PC-9 (cell line): ENCODE measurements around the gene KRTAP10-11.

ENCODE experiments used
- CTCF ChIP-seq: fragments of 200-600 bp; sonication (generic); conservative IDR thresholded peaks from 2 replicates; pipeline ENCODE4 v1.6.1; 2017; ENCODE audit warnings: mixed run types, antibody characterized with exemption, mild to moderate bottlenecking, moderate library complexity
- EZH2 ChIP-seq: fragments of 200-600 bp; sonication (generic); IDR thresholded peaks from 2 replicates; pipeline ENCODE4 v1.8.0; 2017; ENCODE audit warnings: antibody characterized with exemption, low read depth

GRCh38 chr21:44613386-44614155 lies 32.6 kb upstream of the KRTAP10-11 start:
- TF ChIP-seq CTCF (no peak), EZH2 (no peak)
